ENCODE results near the gene CD3G. TPM values are rescaled to one million over a fixed set of nuclear protein-coding genes. Genes with fewer than 3 reads are reported as not detected.

Gene CD3G
- total and polyA plus RNA-seq, 4 donors = 0.17 to 0.50 (median 0.23) TPM

DNA sequence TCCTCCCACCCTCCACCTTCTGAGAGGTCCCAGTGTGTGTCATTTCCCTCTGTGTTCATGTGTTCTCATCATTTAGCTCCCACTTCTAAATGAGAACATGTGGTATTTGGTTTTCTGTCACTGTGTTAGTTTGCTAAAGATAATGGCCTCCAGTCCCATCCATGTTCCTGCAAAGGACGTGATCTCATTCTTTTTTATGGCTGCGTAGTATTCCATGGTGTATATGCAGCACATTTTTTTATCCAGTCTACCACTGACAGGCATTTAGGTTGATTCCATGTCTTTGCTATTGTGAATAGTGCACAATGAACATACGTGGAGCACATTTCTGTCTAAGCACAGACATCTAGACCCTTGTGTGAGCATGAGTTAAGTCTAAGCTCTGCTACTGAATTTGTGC is 33.9 kb upstream of the CD3G start:
- WGBS (ENCODE audit: insufficient coverage) = 90% methylated on average over 2 of the region's 3 CpGs
- H3K4me1 ChIP-seq (ENCODE audit: control insufficient read depth, insufficient read depth, low read length) = peaks cover 1% of the 10 kb centered on the region
- DNase-seq (ENCODE audit: low read depth in 4 of 6, low spot score in 6 of 6) = no peak

DNA sequence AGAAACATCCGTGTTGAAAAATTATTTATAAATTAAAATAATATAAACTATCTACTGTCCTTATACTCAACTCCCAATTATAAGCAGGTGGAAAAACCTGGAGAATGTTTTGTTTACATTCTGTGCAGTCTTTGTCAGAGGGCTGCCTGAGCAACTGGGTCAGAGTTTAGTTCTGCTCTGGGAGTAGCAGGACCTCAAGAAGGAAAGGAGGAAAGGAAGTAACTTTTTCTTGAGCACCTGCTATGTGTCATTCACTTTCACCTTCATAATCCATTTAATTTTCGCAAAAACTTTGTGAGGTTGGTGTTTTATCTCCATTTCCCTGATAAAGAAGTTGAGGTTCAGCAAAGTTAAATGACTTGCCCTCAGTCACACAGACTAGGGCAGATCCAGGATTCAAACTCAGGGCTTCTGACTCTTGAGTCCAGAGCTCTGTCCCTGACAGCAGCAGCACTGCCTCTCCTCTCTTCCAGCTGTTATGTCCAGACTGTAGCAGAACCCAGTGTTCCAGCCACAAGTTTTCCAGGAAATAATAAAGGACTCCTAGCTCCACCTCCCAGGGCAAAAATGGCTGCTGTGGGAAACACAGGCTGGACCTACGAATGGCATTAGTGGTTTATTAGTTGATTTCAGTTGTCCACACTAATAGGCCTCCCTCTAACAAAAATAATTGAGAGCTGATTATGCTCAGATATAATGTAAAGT is 33.2 kb upstream of the CD3G start:
- Histone ChIP-seq H3K4me1 (ENCODE audit: control insufficient read depth, insufficient read depth, low read length) (peaks cover 8% of the 10 kb centered on the region), H3K27ac (ENCODE audit: low read depth, low read length) (no peak overlapping the region), H3K9me3 (ENCODE audit: control insufficient read depth, insufficient read depth, low read length) (no peaks in the 10 kb centered on the region), H3K4me3 (ENCODE audit: low read depth, low read length) (no peak overlapping the region), H3K27me3 (ENCODE audit: control insufficient read depth, insufficient read depth, low read length) (peaks cover 17% of the 10 kb centered on the region), H3K36me3 (ENCODE audit: control insufficient read depth, insufficient read depth, low read length) (no peaks in the 10 kb centered on the region)
- WGBS (ENCODE audit: insufficient coverage) = no CpG with 5 or more reads among the region's 3 CpGs
- DNase-seq (ENCODE audit: low read depth in 4 of 6, low spot score in 6 of 6) = no peak

More for the DNA sequence above, 33.9 kb upstream of the CD3G start:
- no peaks in the 10 kb centered on the region for H3K9me3 ChIP-seq (ENCODE audit: control insufficient read depth, insufficient read depth, low read length)
- H3K27me3 ChIP-seq (ENCODE audit: control insufficient read depth, insufficient read depth, low read length) = peaks cover 17% of the 10 kb centered on the region
- H3K36me3 ChIP-seq (ENCODE audit: control insufficient read depth, insufficient read depth, low read length) = no peaks in the 10 kb centered on the region
- H3K4me3 ChIP-seq (ENCODE audit: low read depth, low read length) = no peak overlapping the region
- no peak overlapping the region for H3K27ac ChIP-seq (ENCODE audit: low read depth, low read length)

DNA sequence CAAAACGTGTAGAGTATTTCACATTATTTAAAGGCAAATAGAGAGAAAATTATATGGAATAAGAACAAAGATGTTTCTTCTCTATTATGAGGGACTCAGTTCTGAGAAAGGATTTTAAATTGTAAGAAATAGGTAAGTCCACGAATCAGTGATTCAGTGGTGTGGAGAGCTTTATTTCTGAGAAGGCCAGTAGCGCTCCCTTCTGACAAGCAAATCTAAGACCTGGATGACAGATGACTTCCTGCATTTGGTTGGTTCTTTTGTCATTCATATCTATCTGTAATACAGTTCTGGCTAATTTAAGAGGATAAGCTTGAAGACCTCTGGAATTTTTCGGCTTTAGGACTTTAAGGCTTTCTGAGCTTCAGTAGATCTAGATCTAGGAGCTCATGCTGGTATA is 32.6 kb upstream of the CD3G start:
- no peak for DNase-seq (ENCODE audit: low read depth in 4 of 6, low spot score in 6 of 6)
- no peaks in the 10 kb centered on the region for H3K9me3 ChIP-seq (ENCODE audit: control insufficient read depth, insufficient read depth, low read length)
- no CpG with 5 or more reads among the region's 4 CpGs for WGBS (ENCODE audit: insufficient coverage)
- no peak overlapping the region for H3K4me3 ChIP-seq (ENCODE audit: low read depth, low read length)
- peaks cover 19% of the 10 kb centered on the region for H3K27me3 ChIP-seq (ENCODE audit: control insufficient read depth, insufficient read depth, low read length)
- H3K27ac ChIP-seq (ENCODE audit: low read depth, low read length) = no peak overlapping the region
- H3K36me3 ChIP-seq (ENCODE audit: control insufficient read depth, insufficient read depth, low read length) = no peaks in the 10 kb centered on the region
- peaks cover 9% of the 10 kb centered on the region for H3K4me1 ChIP-seq (ENCODE audit: control insufficient read depth, insufficient read depth, low read length)

DNA sequence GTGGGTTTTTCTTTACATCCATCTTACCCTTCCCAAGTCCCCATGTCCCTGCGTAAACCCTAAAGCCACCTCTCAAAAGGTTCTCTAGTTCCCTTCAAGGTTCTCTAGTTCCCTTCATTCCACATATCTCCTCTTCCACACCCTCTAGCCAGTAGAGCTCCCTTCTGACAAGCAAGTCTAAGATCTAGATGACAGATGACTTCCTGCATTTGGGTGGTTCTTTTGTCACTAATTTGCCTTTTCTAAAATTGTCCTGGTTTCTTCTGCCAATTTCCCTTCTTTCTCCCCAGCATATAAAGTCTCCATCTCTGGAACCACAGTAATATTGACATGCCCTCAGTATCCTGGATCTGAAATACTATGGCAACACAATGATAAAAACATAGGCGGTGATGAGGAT is 31.8 kb upstream of the CD3G start:
- Histone ChIP-seq H3K9me3 (ENCODE audit: control insufficient read depth, insufficient read depth, low read length) (no peaks in the 10 kb centered on the region), H3K36me3 (ENCODE audit: control insufficient read depth, insufficient read depth, low read length) (no peaks in the 10 kb centered on the region), H3K4me3 (ENCODE audit: low read depth, low read length) (no peak overlapping the region), H3K27ac (ENCODE audit: low read depth, low read length) (no peak overlapping the region), H3K27me3 (ENCODE audit: control insufficient read depth, insufficient read depth, low read length) (peaks cover 21% of the 10 kb centered on the region), H3K4me1 (ENCODE audit: control insufficient read depth, insufficient read depth, low read length) (peaks cover 12% of the 10 kb centered on the region)
- WGBS (ENCODE audit: insufficient coverage) = 95% methylated on average over 2 of the region's 2 CpGs
- DNase-seq (ENCODE audit: low read depth in 4 of 6, low spot score in 6 of 6) = no peak

DNA sequence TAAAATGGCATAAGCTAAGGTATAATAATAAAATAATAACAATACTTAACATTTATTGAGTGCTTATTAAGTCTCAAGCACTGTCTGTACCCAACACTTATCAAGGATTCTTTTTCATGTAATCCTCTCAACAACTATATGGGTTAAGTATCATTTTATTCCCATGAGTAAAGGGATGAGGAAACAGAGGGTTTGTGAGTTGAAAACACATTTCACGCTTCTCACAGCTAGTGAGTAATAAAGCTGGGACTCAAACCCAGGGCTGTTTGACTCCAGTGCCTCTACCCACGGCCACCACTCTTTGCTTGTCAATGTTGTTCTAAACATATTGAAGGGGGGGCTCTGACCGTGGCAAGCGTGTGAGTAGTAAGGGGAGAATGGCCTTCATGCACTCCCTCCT is 30.9 kb upstream of the CD3G start:
- DNase-seq (ENCODE audit: low read depth in 4 of 6, low spot score in 6 of 6) = no peak
- 80% methylated on average over 1 of the region's 4 CpGs for WGBS (ENCODE audit: insufficient coverage)
- Histone ChIP-seq H3K4me3 (ENCODE audit: low read depth, low read length) (no peak overlapping the region), H3K9me3 (ENCODE audit: control insufficient read depth, insufficient read depth, low read length) (no peaks in the 10 kb centered on the region), H3K4me1 (ENCODE audit: control insufficient read depth, insufficient read depth, low read length) (peaks cover 12% of the 10 kb centered on the region), H3K27me3 (ENCODE audit: control insufficient read depth, insufficient read depth, low read length) (peaks cover 21% of the 10 kb centered on the region), H3K27ac (ENCODE audit: low read depth, low read length) (no peak overlapping the region), H3K36me3 (ENCODE audit: control insufficient read depth, insufficient read depth, low read length) (no peaks in the 10 kb centered on the region)

DNA sequence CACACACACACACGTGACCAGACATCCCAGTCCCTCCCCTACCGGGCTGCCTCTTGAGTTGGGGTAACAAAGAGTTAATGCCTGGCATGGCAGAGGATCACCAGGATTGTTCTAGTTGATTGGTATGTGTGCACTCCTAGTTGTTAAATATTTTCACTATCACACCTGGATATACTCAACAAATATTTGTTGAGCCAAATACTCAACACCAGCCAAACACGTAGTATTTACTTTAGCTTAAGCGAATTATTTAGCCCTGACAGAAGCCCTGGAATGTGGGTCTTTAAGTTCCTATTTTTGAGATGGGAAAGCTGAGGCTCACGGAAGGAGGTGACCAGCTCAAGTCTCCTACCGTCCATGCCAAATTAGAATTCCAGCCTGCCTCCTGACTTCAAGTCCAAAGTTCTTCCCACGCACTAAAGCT is 29.1 kb upstream of the CD3G start:
- Histone ChIP-seq H3K4me3 (ENCODE audit: low read depth, low read length) (no peak overlapping the region), H3K4me1 (ENCODE audit: control insufficient read depth, insufficient read depth, low read length) (peaks cover 12% of the 10 kb centered on the region), H3K9me3 (ENCODE audit: control insufficient read depth, insufficient read depth, low read length) (no peaks in the 10 kb centered on the region), H3K27me3 (ENCODE audit: control insufficient read depth, insufficient read depth, low read length) (peaks cover 21% of the 10 kb centered on the region), H3K27ac (ENCODE audit: low read depth, low read length) (peak overlapping the region; percentile 74), H3K36me3 (ENCODE audit: control insufficient read depth, insufficient read depth, low read length) (no peaks in the 10 kb centered on the region)
- no peak for DNase-seq (ENCODE audit: low read depth in 4 of 6, low spot score in 6 of 6)
- 75% methylated on average over 2 of the region's 7 CpGs for WGBS (ENCODE audit: insufficient coverage)

DNA sequence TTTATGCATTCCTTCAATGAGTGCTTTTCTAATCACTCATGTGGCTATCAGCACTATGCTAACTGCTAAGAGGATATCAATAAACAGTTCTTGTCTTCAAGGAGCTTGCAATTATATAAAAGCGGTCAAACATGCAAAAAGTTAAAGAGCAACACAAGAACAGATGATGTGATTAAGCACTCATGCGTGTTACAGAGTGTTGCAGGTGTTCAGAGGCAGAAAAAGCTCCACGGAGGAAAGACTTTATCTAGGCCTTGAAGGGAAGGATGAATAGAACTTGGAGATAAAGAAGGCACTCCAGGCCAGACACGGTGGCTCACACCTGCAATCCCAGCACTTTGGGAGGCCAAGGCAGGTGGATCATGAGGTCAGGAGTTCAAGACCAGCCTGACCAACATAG is 26.0 kb upstream of the CD3G start:
- Histone ChIP-seq H3K27ac (ENCODE audit: low read depth, low read length) (no peak overlapping the region), H3K27me3 (ENCODE audit: control insufficient read depth, insufficient read depth, low read length) (peaks cover 15% of the 10 kb centered on the region), H3K9me3 (ENCODE audit: control insufficient read depth, insufficient read depth, low read length) (no peaks in the 10 kb centered on the region), H3K4me3 (ENCODE audit: low read depth, low read length) (no peak overlapping the region), H3K36me3 (ENCODE audit: control insufficient read depth, insufficient read depth, low read length) (no peaks in the 10 kb centered on the region), H3K4me1 (ENCODE audit: control insufficient read depth, insufficient read depth, low read length) (peaks cover 12% of the 10 kb centered on the region)
- DNase-seq (ENCODE audit: low read depth in 4 of 6, low spot score in 6 of 6) = no peak
- 93% methylated on average over 4 of the region's 4 CpGs for WGBS (ENCODE audit: insufficient coverage)

DNA sequence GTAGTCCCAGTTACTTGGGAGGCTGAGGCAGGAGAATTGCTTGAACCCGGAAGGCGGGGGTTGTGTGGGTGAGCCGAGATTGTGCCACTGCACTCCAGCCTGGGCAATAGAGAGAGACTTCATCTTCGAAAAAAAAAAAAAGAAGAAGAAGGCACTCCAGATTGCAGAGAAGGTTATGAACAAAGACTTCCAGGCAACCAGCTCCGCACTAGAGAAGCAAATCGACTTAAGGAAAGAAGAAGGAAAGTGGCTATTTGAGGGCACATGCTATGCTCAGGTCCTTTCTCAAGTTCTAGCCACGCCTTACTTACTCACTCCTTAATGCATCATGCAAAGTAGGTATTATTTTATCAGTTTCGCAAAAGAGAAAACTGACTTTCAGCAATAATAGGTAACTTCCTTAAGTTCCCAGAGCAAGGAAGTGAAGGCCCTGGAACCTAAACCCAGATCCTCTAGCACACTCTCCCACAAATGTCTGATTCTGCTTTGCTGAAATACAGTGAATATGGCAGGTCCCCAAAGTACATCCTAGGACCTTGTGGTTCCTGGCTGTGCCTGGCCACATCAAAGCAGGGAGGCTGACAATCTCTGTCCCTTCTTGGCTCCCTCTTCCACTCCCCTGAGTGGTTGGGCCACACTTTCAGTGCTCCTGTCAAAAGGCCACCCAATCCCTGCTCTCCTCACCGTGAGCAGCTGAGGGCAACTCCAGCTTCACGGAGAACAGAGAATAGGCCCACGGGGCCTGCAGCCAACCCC is 25.4 kb upstream of the CD3G start:
- Histone ChIP-seq H3K27ac (ENCODE audit: low read depth, low read length) (no peak overlapping the region), H3K9me3 (ENCODE audit: control insufficient read depth, insufficient read depth, low read length) (no peaks in the 10 kb centered on the region), H3K4me3 (ENCODE audit: low read depth, low read length) (no peak overlapping the region), H3K4me1 (ENCODE audit: control insufficient read depth, insufficient read depth, low read length) (peaks cover 12% of the 10 kb centered on the region), H3K36me3 (ENCODE audit: control insufficient read depth, insufficient read depth, low read length) (no peaks in the 10 kb centered on the region), H3K27me3 (ENCODE audit: control insufficient read depth, insufficient read depth, low read length) (peaks cover 15% of the 10 kb centered on the region)
- 88% methylated on average over 8 of the region's 11 CpGs for WGBS (ENCODE audit: insufficient coverage)
- DNase-seq (ENCODE audit: low read depth in 4 of 6, low spot score in 6 of 6) = no peak

DNA sequence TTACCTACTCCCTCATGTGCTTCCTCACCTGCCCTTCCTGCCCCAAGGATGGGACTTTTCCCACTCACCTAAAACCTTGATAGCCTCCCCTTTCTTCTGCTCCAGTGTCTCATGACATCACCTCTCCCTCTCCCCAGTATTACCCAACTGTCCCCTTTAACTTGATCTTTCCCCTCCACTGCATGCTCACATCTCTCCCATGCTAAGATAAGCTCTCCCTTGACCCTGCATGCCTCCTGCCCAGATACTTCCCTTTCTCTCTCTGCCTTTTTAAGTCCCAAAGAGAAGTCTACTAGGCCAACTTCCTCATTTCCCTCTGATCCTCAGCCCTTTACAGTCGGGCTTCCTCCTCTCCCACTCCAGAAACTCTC is 24.8 kb upstream of the CD3G start:
- Histone ChIP-seq H3K9me3 (ENCODE audit: control insufficient read depth, insufficient read depth, low read length) (no peaks in the 10 kb centered on the region), H3K27ac (ENCODE audit: low read depth, low read length) (no peak overlapping the region), H3K4me1 (ENCODE audit: control insufficient read depth, insufficient read depth, low read length) (peaks cover 12% of the 10 kb centered on the region), H3K4me3 (ENCODE audit: low read depth, low read length) (no peak overlapping the region), H3K36me3 (ENCODE audit: control insufficient read depth, insufficient read depth, low read length) (no peaks in the 10 kb centered on the region), H3K27me3 (ENCODE audit: control insufficient read depth, insufficient read depth, low read length) (peaks cover 13% of the 10 kb centered on the region)
- no peak for DNase-seq (ENCODE audit: low read depth in 4 of 6, low spot score in 6 of 6)
- WGBS (ENCODE audit: insufficient coverage) = 63% methylated on average over 1 of the region's 1 CpG

DNA sequence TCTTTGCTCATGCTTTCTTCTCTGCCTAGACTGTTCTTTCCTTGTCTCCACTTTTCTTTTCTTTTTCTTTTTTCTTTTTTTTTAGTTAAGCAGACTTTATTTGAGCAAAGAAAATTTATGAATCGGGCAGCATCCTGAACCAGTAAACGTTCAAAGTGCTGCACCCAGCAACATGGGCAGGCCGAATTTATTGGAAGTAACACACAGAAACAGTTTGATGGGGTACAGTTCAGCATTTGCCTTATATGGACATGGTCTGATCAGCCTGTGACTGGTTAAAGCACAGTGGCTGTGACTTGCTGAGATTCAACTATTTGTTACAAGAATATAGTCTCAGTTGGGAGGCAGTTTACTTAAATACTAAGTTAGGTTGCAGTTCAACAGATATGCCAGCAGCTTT is 23.6 kb upstream of the CD3G start:
- WGBS (ENCODE audit: insufficient coverage) = 87% methylated on average over 3 of the region's 3 CpGs
- Histone ChIP-seq H3K27me3 (ENCODE audit: control insufficient read depth, insufficient read depth, low read length) (peaks cover 5% of the 10 kb centered on the region), H3K27ac (ENCODE audit: low read depth, low read length) (no peak overlapping the region), H3K9me3 (ENCODE audit: control insufficient read depth, insufficient read depth, low read length) (no peaks in the 10 kb centered on the region), H3K36me3 (ENCODE audit: control insufficient read depth, insufficient read depth, low read length) (no peaks in the 10 kb centered on the region), H3K4me1 (ENCODE audit: control insufficient read depth, insufficient read depth, low read length) (peaks cover 9% of the 10 kb centered on the region), H3K4me3 (ENCODE audit: low read depth, low read length) (no peak overlapping the region)
- no peak for DNase-seq (ENCODE audit: low read depth in 4 of 6, low spot score in 6 of 6)

All from spinal cord (tissue), 10 donors.